Ramos (cell line): ENCODE data around the gene RAC3.

Source experiments
- in situ Hi-C: fragments of 300-500 bp; cut with MboI; formaldehyde crosslinking; loops from one replicate; pipeline ENCODE4 v1.14.3; 2022; ENCODE audit warnings: low sequenced_read_pairs; ENCODE audit not compliant: unreplicated experiment

The RAC3 gene

GRCh38 chr17:82083009-82083408 is 51.5 kb downstream of the RAC3 start:
- in situ Hi-C loops: no loop called here
